CD4-positive, alpha-beta T cell treated with Interleukin-17A for 1 hour (primary cell): ENCODE measurements around the gene DSG2.

Experiments used
- DNase-seq: peaks from one replicate; pipeline ENCODE4 v3.0.0-alpha.2; 2020

Gene DSG2

GRCh38 chr18:31558567-31558966, 60.6 kb downstream of the DSG2 start:
- DNase-seq, result no peak

GRCh38 chr18:31562726-31563125, 64.7 kb downstream of the DSG2 start:
- no peak for DNase-seq

GRCh38 chr18:31563778-31564177, 65.8 kb downstream of the DSG2 start:
- no peak for DNase-seq

GRCh38 chr18:31565345-31565744, 67.4 kb downstream of the DSG2 start:
- no peak for DNase-seq

GRCh38 chr18:31565782-31566512, 68.0 kb downstream of the DSG2 start:
- DNase-seq, result no peak

- no peak for DNase-seq
These were observed 68.8 kb downstream of the DSG2 start for GRCh38 chr18:31566576-31567306.

GRCh38 chr18:31572368-31572767, 74.4 kb downstream of the DSG2 start:
- no peak for DNase-seq

- DNase-seq, result no peak
These were observed 75.1 kb downstream of the DSG2 start for GRCh38 chr18:31573051-31573450.

GRCh38 chr18:31574359-31574758, 76.4 kb downstream of the DSG2 start:
- no peak for DNase-seq

- no peak for DNase-seq
These were observed 77.7 kb downstream of the DSG2 start for GRCh38 chr18:31575515-31576257.

- DNase-seq, result no peak
These were observed 78.7 kb downstream of the DSG2 start for GRCh38 chr18:31576670-31577069.

GRCh38 chr18:31577195-31577594, 79.2 kb downstream of the DSG2 start:
- no peak for DNase-seq

GRCh38 chr18:31578126-31578525, 80.1 kb downstream of the DSG2 start:
- DNase-seq, result no peak

- DNase-seq, result no peak
These were observed 81.4 kb downstream of the DSG2 start for GRCh38 chr18:31579375-31579774.

- DNase-seq, result no peak
These were observed 83.7 kb downstream of the DSG2 start for GRCh38 chr18:31581498-31582197.

- no peak for DNase-seq
These were observed 85.3 kb downstream of the DSG2 start for GRCh38 chr18:31583185-31583854.

- no peak for DNase-seq
These were observed 88.0 kb downstream of the DSG2 start for GRCh38 chr18:31585991-31586390.

GRCh38 chr18:31586616-31587015, 88.6 kb downstream of the DSG2 start:
- DNase-seq, result no peak

GRCh38 chr18:31587529-31587928, 89.6 kb downstream of the DSG2 start:
- DNase-seq, result no peak

- DNase-seq, result no peak
These were observed 92.6 kb downstream of the DSG2 start for GRCh38 chr18:31590570-31590969.

- no peak for DNase-seq
These were observed 93.1 kb downstream of the DSG2 start for GRCh38 chr18:31591113-31591512.

GRCh38 chr18:31591628-31592027, 93.7 kb downstream of the DSG2 start, which contains the start of gene TTR:
TTR (plus strand) TSS chr18:31591877; CDS start chr18:31591903, 26 bp downstream.
- no peak for DNase-seq
